Mesenchymal stem cell (in vitro differentiated cells and primary cell): ENCODE measurements around the gene FTO.

Source experiments
- DNase-seq: peaks from one replicate; pipeline ENCODE4 v3.0.0-alpha.2; 2013
- H2AFZ ChIP-seq: one replicate; pipeline ENCODE4 v1.6.1; 2013; ENCODE audit warnings: low read depth, mild to moderate bottlenecking, control low read depth, inconsistent platforms, low read length, moderate library complexity
- H2AK5ac ChIP-seq: 2 replicates; pipeline ENCODE4 v1.6.1; 2013; ENCODE audit warnings: low read length, moderate library complexity, mild to moderate bottlenecking, inconsistent platforms; ENCODE audit not compliant: severe bottlenecking
- H2BK120ac ChIP-seq: one replicate; pipeline ENCODE4 v1.6.1; 2013; ENCODE audit warnings: low read depth, mild to moderate bottlenecking, inconsistent platforms, low read length, moderate library complexity
- H2BK12ac ChIP-seq, 2 experiments: one replicate each; pipeline ENCODE4 v1.6.1; 2013; ENCODE audit warnings: inconsistent platforms in 2 of 2, low read length in 2 of 2, mild to moderate bottlenecking in 2 of 2, moderate library complexity in 2 of 2, control low read depth in 1 of 2
- H2BK15ac ChIP-seq: one replicate; pipeline ENCODE4 v1.6.1; 2013; ENCODE audit warnings: mild to moderate bottlenecking, low read depth, inconsistent platforms; ENCODE audit not compliant: poor library complexity, severe bottlenecking
- H2BK5ac ChIP-seq: 2 replicates; pipeline ENCODE4 v1.6.1; 2013; ENCODE audit warnings: low read depth, mild to moderate bottlenecking, low read length, control low read depth, inconsistent platforms; ENCODE audit not compliant: poor library complexity, severe bottlenecking
- H3K14ac ChIP-seq, 2 experiments: one replicate each; pipeline ENCODE4 v1.6.1; 2013; ENCODE audit warnings: inconsistent platforms in 2 of 2, low read length in 2 of 2, control low read depth in 1 of 2, mild to moderate bottlenecking in 1 of 2, moderate library complexity in 1 of 2
- H3K18ac ChIP-seq, 2 experiments: one replicate each; pipeline ENCODE4 v1.6.1; 2013; ENCODE audit warnings: inconsistent platforms in 2 of 2, low read length in 2 of 2, control low read depth in 1 of 2, low read depth in 1 of 2, mild to moderate bottlenecking in 1 of 2
- H3K23ac ChIP-seq, 2 experiments: one replicate each; pipeline ENCODE4 v1.6.1; 2013; ENCODE audit warnings: inconsistent platforms in 2 of 2, low read length in 2 of 2, mild to moderate bottlenecking in 2 of 2, moderate library complexity in 2 of 2, control low read depth in 1 of 2
- H3K27ac ChIP-seq: 2 replicates; pipeline ENCODE4 v1.5.1; 2013; ENCODE audit warnings: mild to moderate bottlenecking, moderate library complexity, low read length, control low read depth, inconsistent platforms; ENCODE audit not compliant: poor library complexity, severe bottlenecking
- H3K27me3 ChIP-seq, 2 experiments: 2 replicates each; pipeline versions ENCODE4 v1.6.1 to v1.7.0; 2013; ENCODE audit warnings: low read length in 2 of 2, mild to moderate bottlenecking in 2 of 2, moderate library complexity in 2 of 2, control low read depth in 1 of 2, inconsistent platforms in 1 of 2; ENCODE audit not compliant: control insufficient read depth in 1 of 2, insufficient read depth in 1 of 2
- H3K36me3 ChIP-seq, 2 experiments: 2 replicates each; pipeline versions ENCODE4 v1.6.1 to v1.7.0; 2013; ENCODE audit warnings: low read length in 2 of 2, control low read depth in 1 of 2, inconsistent platforms in 1 of 2, low read depth in 1 of 2, mild to moderate bottlenecking in 1 of 2; ENCODE audit not compliant: insufficient read depth in 2 of 2, control insufficient read depth in 1 of 2
- H3K4ac ChIP-seq, 2 experiments: one replicate each; pipeline ENCODE4 v1.6.1; 2013; ENCODE audit warnings: inconsistent platforms in 2 of 2, low read length in 2 of 2, mild to moderate bottlenecking in 2 of 2, moderate library complexity in 2 of 2, control low read depth in 1 of 2, low read depth in 1 of 2
- H3K4me1 ChIP-seq: 2 replicates; pipeline ENCODE4 v1.6.1; 2013; ENCODE audit warnings: low read depth, low read length, control low read depth; ENCODE audit not compliant: control insufficient read depth, insufficient read depth
- H3K4me2 ChIP-seq: 2 replicates; pipeline ENCODE4 v1.6.1; 2013; ENCODE audit warnings: low read length, mild to moderate bottlenecking, inconsistent platforms; ENCODE audit not compliant: poor library complexity, severe bottlenecking
- H3K4me3 ChIP-seq, 2 experiments: 2 replicates each; pipeline versions ENCODE4 v1.5.1 to v1.7.0; 2013; ENCODE audit warnings: low read length in 2 of 2, mild to moderate bottlenecking in 2 of 2, control low read depth in 1 of 2, low read depth in 1 of 2; ENCODE audit not compliant: insufficient read depth in 1 of 2
- H3K79me1 ChIP-seq: replicated peaks from 2 replicates; pipeline ENCODE4 v1.6.1; 2013; ENCODE audit warnings: mild to moderate bottlenecking, control low read depth, low read length, inconsistent platforms; ENCODE audit not compliant: poor library complexity, severe bottlenecking
- H3K9ac ChIP-seq: 2 replicates; pipeline ENCODE4 v1.7.0; 2013; ENCODE audit warnings: mild to moderate bottlenecking, low read length, moderate library complexity
- H3K9me3 ChIP-seq: 2 replicates; pipeline ENCODE4 v1.7.0; 2013; ENCODE audit warnings: mild to moderate bottlenecking, low read length; ENCODE audit not compliant: control insufficient read depth
- H4K8ac ChIP-seq: one replicate; pipeline ENCODE4 v1.6.1; 2013; ENCODE audit warnings: inconsistent platforms, mild to moderate bottlenecking, low read length, moderate library complexity
- H4K91ac ChIP-seq: one replicate; pipeline ENCODE4 v1.6.1; 2013; ENCODE audit warnings: mild to moderate bottlenecking, low read length, inconsistent platforms
- WGBS: methylation state at CpG from one replicate; pipeline ENCODE4 v1.1.7; 2013; ENCODE audit warnings: mixed read lengths; 5-methylcytosine and 5-hydroxymethylcytosine counted together

Gene FTO

DNA sequence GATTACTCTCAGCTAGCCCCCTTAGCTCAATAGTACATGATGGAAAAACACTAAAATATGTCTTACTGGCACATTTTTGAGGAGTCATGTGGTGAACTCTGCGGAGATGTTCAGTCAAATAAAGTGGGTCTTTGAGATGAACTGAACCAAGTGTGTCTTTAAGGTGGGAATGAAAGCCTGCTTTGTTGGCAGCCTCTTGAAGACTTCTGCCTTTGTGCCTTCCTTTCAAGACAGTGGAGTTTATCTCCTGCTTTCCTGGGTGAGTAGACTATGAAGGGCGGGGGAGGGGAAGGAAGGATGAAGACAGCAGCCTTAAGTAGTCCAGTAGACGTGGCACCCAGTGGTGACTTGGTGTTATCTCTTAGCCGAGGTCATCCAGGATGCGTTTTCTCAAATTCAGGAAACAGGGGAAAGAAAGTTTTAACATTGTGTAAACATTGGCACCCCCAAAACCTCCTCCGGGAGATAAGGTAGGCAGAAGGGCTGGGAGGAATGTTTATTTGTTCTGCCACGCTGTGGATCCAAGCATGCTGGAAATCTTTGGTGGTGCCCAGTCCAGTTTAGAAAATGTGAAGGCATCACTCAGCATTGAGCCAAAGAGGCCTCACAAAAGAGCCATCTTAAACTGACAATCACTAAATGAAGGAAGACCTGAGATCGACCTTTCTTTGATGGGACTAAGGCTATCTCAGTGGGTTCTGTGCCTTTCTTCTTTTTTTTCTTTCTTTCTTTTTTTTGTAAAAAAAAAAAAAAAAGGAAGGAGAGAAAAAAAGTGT, 220.6 kb downstream of the FTO start:
- H3K4me2 ChIP-seq: no peak overlapping the region
- H4K91ac ChIP-seq: no peak overlapping the region
- H3K27ac ChIP-seq: no peak overlapping the region
- no peak overlapping the region for H4K8ac ChIP-seq
- no peak overlapping the region for H2AFZ ChIP-seq
- H3K4ac ChIP-seq: no peak overlapping the region
- no peak overlapping the region for H2BK12ac ChIP-seq
- no peak overlapping the region for H3K4me3 ChIP-seq
- H3K14ac ChIP-seq: no peak overlapping the region
- H3K23ac ChIP-seq: peak overlapping the region in 1 of 2 experiments; percentile 9
- H3K36me3 ChIP-seq: no peaks in the 10 kb centered on the region
- peaks cover 10% of the 10 kb centered on the region for H3K79me1 ChIP-seq
- H3K27me3 ChIP-seq: no peaks in the 10 kb centered on the region
- no peak overlapping the region for H3K9ac ChIP-seq
- H3K18ac ChIP-seq: peak overlapping the region in 1 of 2 experiments; percentile 5
- no peak overlapping the region for H2AK5ac ChIP-seq
- WGBS: 48% methylated on average over 7 of the region's 8 CpGs
- no peak for DNase-seq
- H3K4me1 ChIP-seq: no peaks in the 10 kb centered on the region
- H3K9me3 ChIP-seq: no peaks in the 10 kb centered on the region
- no peak overlapping the region for H2BK15ac ChIP-seq
- H2BK5ac ChIP-seq: no peak overlapping the region
- no peak overlapping the region for H2BK120ac ChIP-seq

DNA sequence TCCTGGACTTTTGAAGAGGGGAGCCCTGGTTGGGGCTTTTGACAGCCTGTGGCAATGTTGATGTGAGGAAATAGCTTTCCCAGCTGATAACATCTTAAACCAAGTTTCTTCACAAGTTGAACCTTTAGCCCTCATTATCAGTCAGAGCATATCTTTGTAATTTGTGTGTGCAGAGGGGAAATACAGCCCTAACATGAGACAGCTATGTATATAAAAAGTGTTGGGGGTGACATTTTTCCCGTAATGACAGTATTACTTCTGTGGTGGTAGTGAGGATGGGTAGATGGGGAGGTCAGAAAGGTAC, 221.1 kb downstream of the FTO start:
- H3K4me1 ChIP-seq: no peaks in the 10 kb centered on the region
- no peak overlapping the region for H4K91ac ChIP-seq
- no peak overlapping the region for H4K8ac ChIP-seq

DNA sequence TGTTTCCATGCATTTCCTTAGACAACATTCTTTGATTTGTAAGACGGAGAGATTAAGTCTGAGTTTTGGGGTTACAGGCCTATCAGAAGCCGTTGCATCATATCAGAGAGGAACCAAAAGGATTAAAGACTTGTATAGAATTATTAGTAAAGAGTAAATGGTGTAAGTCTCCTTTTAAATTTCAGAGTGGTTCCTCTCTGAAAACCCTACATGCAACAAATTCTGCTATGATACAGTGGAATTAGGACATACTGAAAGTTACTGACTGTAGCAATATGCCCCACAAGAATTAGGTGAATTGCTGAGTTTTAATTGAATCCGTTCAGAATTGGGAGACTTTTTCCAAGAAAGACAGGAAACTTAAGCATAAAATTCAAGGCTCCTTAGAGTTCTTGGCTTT, 221.6 kb downstream of the FTO start:
- H3K4ac ChIP-seq: no peak overlapping the region
- H3K4me1 ChIP-seq: no peaks in the 10 kb centered on the region
- no peak overlapping the region for H2BK12ac ChIP-seq
- no peak overlapping the region for H2AFZ ChIP-seq
- H3K27me3 ChIP-seq: no peaks in the 10 kb centered on the region
- no peak overlapping the region for H3K27ac ChIP-seq
- no peak overlapping the region for H4K8ac ChIP-seq
- no peak overlapping the region for H3K14ac ChIP-seq
- H2BK5ac ChIP-seq: no peak overlapping the region
- H3K4me3 ChIP-seq: no peak overlapping the region
- no peak overlapping the region for H3K9ac ChIP-seq
- H3K18ac ChIP-seq: no peak overlapping the region
- H2AK5ac ChIP-seq: no peak overlapping the region
- no peak for DNase-seq
- 93% methylated on average over 2 of the region's 3 CpGs for WGBS
- no peaks in the 10 kb centered on the region for H3K36me3 ChIP-seq
- no peak overlapping the region for H3K23ac ChIP-seq
- no peaks in the 10 kb centered on the region for H3K9me3 ChIP-seq
- no peak overlapping the region for H2BK15ac ChIP-seq
- H2BK120ac ChIP-seq: no peak overlapping the region
- H3K4me2 ChIP-seq: no peak overlapping the region
- H4K91ac ChIP-seq: no peak overlapping the region
- H3K79me1 ChIP-seq: peaks cover 10% of the 10 kb centered on the region

More for the DNA sequence above, 221.1 kb downstream of the FTO start:
- Histone ChIP-seq H2AFZ (no peak overlapping the region), H3K27me3 (no peaks in the 10 kb centered on the region), H3K9me3 (no peaks in the 10 kb centered on the region), H2BK12ac (no peak overlapping the region), H3K4me3 (no peak overlapping the region), H2AK5ac (no peak overlapping the region), H3K18ac (no peak overlapping the region), H2BK15ac (no peak overlapping the region), H3K79me1 (peaks cover 12% of the 10 kb centered on the region), H3K9ac (no peak overlapping the region), H2BK120ac (no peak overlapping the region), H3K4ac (no peak overlapping the region), H3K36me3 (no peaks in the 10 kb centered on the region), H3K27ac (no peak overlapping the region), H3K4me2 (no peak overlapping the region), H2BK5ac (no peak overlapping the region), H3K23ac (no peak overlapping the region), H3K14ac (no peak overlapping the region)
- WGBS: 67% methylated on average over 1 of the region's 1 CpG
- no peak for DNase-seq

DNA sequence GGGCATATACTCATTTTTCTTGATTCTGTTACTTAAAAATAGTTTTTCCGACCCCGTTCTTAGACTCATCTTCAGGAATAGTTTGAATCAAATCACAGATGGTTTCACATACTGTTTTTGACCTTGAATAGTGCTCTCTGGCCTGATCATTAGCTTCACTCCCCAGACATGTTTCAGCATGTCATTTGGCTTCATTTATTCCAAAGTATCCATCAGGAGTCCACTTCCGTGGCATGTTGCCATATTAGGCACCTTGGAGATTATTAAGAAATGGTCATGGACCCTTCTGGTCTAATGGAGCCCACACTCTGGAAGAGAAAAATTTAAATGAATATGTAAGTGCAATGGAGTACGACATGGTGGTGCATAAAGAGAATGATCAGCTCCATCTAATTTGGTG, 222.3 kb downstream of the FTO start:
- no peak overlapping the region for H2BK15ac ChIP-seq
- no peak overlapping the region for H2BK5ac ChIP-seq
- H2AFZ ChIP-seq: no peak overlapping the region
- 96% methylated on average over 4 of the region's 4 CpGs for WGBS
- H3K4me3 ChIP-seq: no peak overlapping the region
- H3K4me2 ChIP-seq: no peak overlapping the region
- H3K18ac ChIP-seq: no peak overlapping the region
- no peaks in the 10 kb centered on the region for H3K27me3 ChIP-seq
- H2AK5ac ChIP-seq: no peak overlapping the region
- no peaks in the 10 kb centered on the region for H3K36me3 ChIP-seq
- H3K27ac ChIP-seq: no peak overlapping the region
- H3K79me1 ChIP-seq: peaks cover 7% of the 10 kb centered on the region
- no peaks in the 10 kb centered on the region for H3K4me1 ChIP-seq
- H4K91ac ChIP-seq: no peak overlapping the region
- no peak overlapping the region for H3K9ac ChIP-seq
- no peaks in the 10 kb centered on the region for H3K9me3 ChIP-seq
- no peak overlapping the region for H3K23ac ChIP-seq
- no peak overlapping the region for H3K14ac ChIP-seq
- no peak overlapping the region for H2BK12ac ChIP-seq
- no peak for DNase-seq
- H3K4ac ChIP-seq: no peak overlapping the region
- H2BK120ac ChIP-seq: no peak overlapping the region
- no peak overlapping the region for H4K8ac ChIP-seq
